K562 (cell line): ENCODE measurements around the gene FOXA3. TPM values are rescaled to one million over a fixed set of nuclear protein-coding genes. Genes with fewer than 3 reads are reported as not detected.

ENCODE experiments used
- CC2D1A ChIP-seq: fragments of 450-650 bp; IDR thresholded peaks from 2 replicates; pipeline ENCODE4 v1.6.1; 2017; ENCODE audit warnings: mild to moderate bottlenecking
- CREB1 ChIP-seq, 2 experiments: sonication (generic) in 1 of 2; formaldehyde crosslinking in 1 of 2; IDR thresholded peaks; 2 replicates each; pipeline versions ENCODE4 v1.6.1 to v1.8.0; 2012 to 2022; ENCODE audit warnings: inconsistent platforms in 1 of 2, mild to moderate bottlenecking in 1 of 2, missing genetic modification reagents in 1 of 2, moderate library complexity in 1 of 2
- ESRRB ChIP-seq: fragments of 250-450 bp; sonication (Bioruptor Pico); IDR thresholded peaks from 2 replicates; pipeline ENCODE4 v1.5.0; 2020; ENCODE audit warnings: mild to moderate bottlenecking, moderate library complexity, borderline replicate concordance
- FOXA1 ChIP-seq: fragments of 450-650 bp; IDR thresholded peaks from 2 replicates; pipeline ENCODE4 v1.6.1; 2016; ENCODE audit warnings: mild to moderate bottlenecking, borderline replicate concordance
- GTF2E2 ChIP-seq: fragments of 200-800 bp; sonication (Bioruptor generic); IDR thresholded peaks from 2 replicates; pipeline ENCODE4 v1.6.1; 2016; ENCODE audit warnings: missing genetic modification characterization, missing compliant biosample characterization
- HDAC1 ChIP-seq, 2 experiments: fragments of 450-650 bp; IDR thresholded peaks; 2 replicates each; pipeline ENCODE4 v1.6.1; 2016 to 2017; ENCODE audit warnings: inconsistent platforms in 1 of 2, mild to moderate bottlenecking in 1 of 2, moderate library complexity in 1 of 2
- HDGF ChIP-seq: fragments of 450-650 bp; IDR thresholded peaks from 2 replicates; pipeline ENCODE4 v1.6.1; 2016
- KLF16 ChIP-seq: IDR thresholded peaks from 2 replicates; pipeline ENCODE4 v1.6.1; 2016; ENCODE audit warnings: antibody characterized with exemption
- LARP7 ChIP-seq: fragments of 450-650 bp; IDR thresholded peaks from 2 replicates; pipeline ENCODE4 v1.6.1; 2016
- MEF2D ChIP-seq: conservative IDR thresholded peaks from 2 replicates; pipeline ENCODE4 v1.6.1; 2016; ENCODE audit warnings: low read depth, missing genetic modification characterization, missing compliant biosample characterization
- NCOA6 ChIP-seq: fragments of 450-650 bp; IDR thresholded peaks from 2 replicates; pipeline ENCODE4 v1.6.1; 2017; ENCODE audit warnings: mild to moderate bottlenecking
- PML ChIP-seq: IDR thresholded peaks from 2 replicates; pipeline ENCODE4 v1.6.1; 2012; ENCODE audit warnings: low read length, inconsistent platforms
- RBM15 ChIP-seq: fragments of 200-400 bp; formaldehyde crosslinking; IDR thresholded peaks from 2 replicates; pipeline ENCODE4 v1.6.1; 2018; ENCODE audit warnings: mild to moderate bottlenecking, low read length, moderate library complexity; ENCODE audit not compliant: insufficient read depth
- RBM34 ChIP-seq: fragments of 200-400 bp; formaldehyde crosslinking; IDR thresholded peaks from 2 replicates; pipeline ENCODE4 v1.6.1; 2018; ENCODE audit warnings: low read length, borderline replicate concordance; ENCODE audit not compliant: insufficient read depth
- SIN3A ChIP-seq, 2 experiments: fragments of 150-350 bp in 1 of 2; IDR thresholded peaks; 2 replicates each; pipeline ENCODE4 v1.6.1; 2011 to 2016; ENCODE audit warnings: borderline replicate concordance in 2 of 2, low read depth in 2 of 2, low read length in 2 of 2, mild to moderate bottlenecking in 2 of 2, moderate library complexity in 2 of 2; ENCODE audit not compliant: control insufficient read depth in 1 of 2
- THAP7 ChIP-seq: fragments of 250-450 bp; sonication (Bioruptor Pico); IDR thresholded peaks from 2 replicates; pipeline ENCODE4 v1.5.0; 2021
- XRCC5 ChIP-seq: fragments of 200-400 bp; formaldehyde crosslinking; IDR thresholded peaks from 2 replicates; pipeline ENCODE4 v1.6.1; 2017; ENCODE audit warnings: low read depth, mild to moderate bottlenecking, low read length
- ZNF121 ChIP-seq: sonication (generic); formaldehyde crosslinking; conservative IDR thresholded peaks from 2 replicates; pipeline ENCODE4 v1.8.0; 2022; ENCODE audit warnings: missing genetic modification reagents
- ZNF224 ChIP-seq: sonication (generic); formaldehyde crosslinking; IDR thresholded peaks from 2 replicates; pipeline ENCODE4 v1.8.0; 2022; ENCODE audit warnings: mild to moderate bottlenecking, missing genetic modification reagents
- ZNF318 ChIP-seq, 2 experiments: fragments of 450-650 bp; IDR thresholded peaks; 2 replicates each; pipeline ENCODE4 v1.6.1; 2016; ENCODE audit warnings: mild to moderate bottlenecking in 2 of 2, borderline replicate concordance in 1 of 2, low read depth in 1 of 2, moderate library complexity in 1 of 2
- polyA plus RNA-seq, 8 experiments: library from polyadenylated mRNA; depleted of rRNA in 4 of 8; stranded (reverse) in 5 of 8; unstranded in 3 of 8; fragments of >200 nt; fragmentation: Nextera tagmentation in 2 of 8; fragmentation: Illumina TruSeq in 1 of 8; extraction: Ambion mirVana in 2 of 8; extraction: Trizol in 1 of 8; gene quantifications; 2 replicates each; pipeline versions ENCODE4 v1.2.1 to v1.2.3, GENCODE V29; 2011 to 2014; ENCODE audit warnings: inconsistent platforms in 1 of 8, missing spikeins in 1 of 8
- total RNA-seq, 7 experiments: library from RNA; depleted of rRNA in 6 of 7; stranded (reverse); fragments of >200 nt in 6 of 7; fragmentation: Illumina TruSeq in 2 of 7; extraction: Trizol in 2 of 7; gene quantifications; 2 replicates each; pipeline versions ENCODE4 v1.2.1 to v1.2.3, GENCODE V29; 2011 to 2021; ENCODE audit warnings: low replicate concordance in 1 of 7

FOXA3 gene
- total and polyA plus RNA-seq, 9 of the 15 experiments (the other 6 are each of a cell fraction or from before 2014, with no cell fraction given), result 1.3 to 15.5 (median 4.7) TPM

GRCh38 chr19:45863840-45864628 lies at the start of gene FOXA3 (continued):
- TF ChIP-seq PML, result peak; percentile 4; the same call in 1 of the 2 replicates
- TF ChIP-seq CREB1 (IDR thresholded peaks at IDR 0.05), result peak; percentile 35; the same call in 1 of the 2 replicates
- peak; percentile 35; the same call in 1 of the 2 replicates for TF ChIP-seq CREB1 (CRISPR knock-in tag; IDR thresholded peaks at IDR 0.05)
- TF ChIP-seq HDAC1 (IDR thresholded peaks at IDR 0.05), result peak in 1 of 2 experiments; percentile 76; a peak in 2 of 4 replicates
- peak; percentile 97 for TF ChIP-seq NCOA6
- no peak for TF ChIP-seq LARP7
- no peak for TF ChIP-seq GTF2E2 (tag)
- TF ChIP-seq FOXA1, result no peak
- TF ChIP-seq SIN3A (IDR thresholded peaks at IDR 0.05; ENCODE audit: borderline replicate concordance in 2 of 2, control insufficient read depth in 1 of 2, low read depth in 2 of 2, low read length in 2 of 2), result no peak
- peak; percentile 96 for TF ChIP-seq HDGF
- no peak for TF ChIP-seq RBM34
- no peak; the same call in 1 of the 2 replicates for TF ChIP-seq THAP7 (CRISPR knock-in tag)
- TF ChIP-seq ZNF318 (IDR thresholded peaks at IDR 0.05; ENCODE audit: borderline replicate concordance in 1 of 2, low read depth in 1 of 2), result no peak
- TF ChIP-seq RBM15, result no peak
- TF ChIP-seq ZNF224, result 0 out of 2 replicates have a peak, but pooled peaks have one; percentile 33
- TF ChIP-seq MEF2D (tag), result peak; percentile 24; the same call in 1 of the 2 replicates
- peak; percentile 29; the same call in 1 of the 2 replicates for TF ChIP-seq KLF16
- TF ChIP-seq XRCC5, result peak; percentile 41; the same call in 1 of the 2 replicates
- TF ChIP-seq CC2D1A, result peak; percentile 76; the same call in 1 of the 2 replicates
- peak; percentile 49 for TF ChIP-seq ZNF121 (CRISPR knock-in tag)
- no peak for TF ChIP-seq ESRRB (CRISPR knock-in tag)
